Breast epithelium (tissue), 3 donors: Measurements from ENCODE around the gene VPS72.

ENCODE experiments used
- POLR2AphosphoS5 ChIP-seq, 3 donors: sonication (generic); formaldehyde crosslinking; IDR thresholded peaks; one replicate each; pipeline ENCODE4 v1.6.1; 2017; ENCODE audit warnings: antibody characterized with exemption in 3 of 3
- TF ChIP-seq, protein P1 (sequence below), 3 donors: fragments of 450-650 bp; IDR thresholded peaks; one replicate each; pipeline ENCODE4 v1.5.1; 2016 to 2017; ENCODE audit warnings: antibody characterized with exemption in 3 of 3, mild to moderate bottlenecking in 3 of 3, moderate library complexity in 3 of 3

GRCh38 chr1:151187205-151187604, 2.8 kb downstream of the VPS72 start:
- TF ChIP-seq, protein P1, sequence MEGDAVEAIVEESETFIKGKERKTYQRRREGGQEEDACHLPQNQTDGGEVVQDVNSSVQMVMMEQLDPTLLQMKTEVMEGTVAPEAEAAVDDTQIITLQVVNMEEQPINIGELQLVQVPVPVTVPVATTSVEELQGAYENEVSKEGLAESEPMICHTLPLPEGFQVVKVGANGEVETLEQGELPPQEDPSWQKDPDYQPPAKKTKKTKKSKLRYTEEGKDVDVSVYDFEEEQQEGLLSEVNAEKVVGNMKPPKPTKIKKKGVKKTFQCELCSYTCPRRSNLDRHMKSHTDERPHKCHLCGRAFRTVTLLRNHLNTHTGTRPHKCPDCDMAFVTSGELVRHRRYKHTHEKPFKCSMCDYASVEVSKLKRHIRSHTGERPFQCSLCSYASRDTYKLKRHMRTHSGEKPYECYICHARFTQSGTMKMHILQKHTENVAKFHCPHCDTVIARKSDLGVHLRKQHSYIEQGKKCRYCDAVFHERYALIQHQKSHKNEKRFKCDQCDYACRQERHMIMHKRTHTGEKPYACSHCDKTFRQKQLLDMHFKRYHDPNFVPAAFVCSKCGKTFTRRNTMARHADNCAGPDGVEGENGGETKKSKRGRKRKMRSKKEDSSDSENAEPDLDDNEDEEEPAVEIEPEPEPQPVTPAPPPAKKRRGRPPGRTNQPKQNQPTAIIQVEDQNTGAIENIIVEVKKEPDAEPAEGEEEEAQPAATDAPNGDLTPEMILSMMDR (IDR thresholded peaks at IDR 0.05): no peak
- TF ChIP-seq POLR2AphosphoS5 (IDR thresholded peaks at IDR 0.05): no peak
